Thyroid gland (tissue), 4 donors: ENCODE results near the gene CGN. TPM values are rescaled to one million over a fixed set of nuclear protein-coding genes. Genes with fewer than 3 reads are reported as not detected.

ENCODE experiments used
- DNase-seq, 2 donors: peaks; one replicate each; pipeline ENCODE4 v3.0.0-alpha.2; 2019
- H3K27ac ChIP-seq, 3 donors: fragments of 200-600 bp; sonication (generic); 1 replicate in 2 of 3; 2 replicates in 1 of 3; pipeline ENCODE4 v1.5.1; 2016 to 2019; ENCODE audit warnings: mild to moderate bottlenecking in 1 of 3, moderate library complexity in 1 of 3
- H3K27me3 ChIP-seq: fragments of 200-600 bp; sonication (generic); one replicate; pipeline ENCODE4 v1.5.1; 2019
- H3K36me3 ChIP-seq, 2 donors: fragments of 200-600 bp; sonication (generic); one replicate each; pipeline ENCODE4 v1.5.1; 2016 to 2019
- H3K4me1 ChIP-seq, 2 donors: fragments of 200-600 bp; sonication (generic); one replicate each; pipeline ENCODE4 v1.5.1; 2017 to 2019
- H3K4me3 ChIP-seq, 3 donors: fragments of 200-600 bp; sonication (generic); replicated peaks in 1 of 3; 1 replicate in 2 of 3; 2 replicates in 1 of 3; pipeline ENCODE4 v1.5.1; 2016; ENCODE audit warnings: mild to moderate bottlenecking in 1 of 3
- H3K9me3 ChIP-seq: fragments of 200-600 bp; sonication (generic); one replicate; pipeline ENCODE4 v1.5.1; 2017
- CTCF ChIP-seq, 6 experiments: fragments of 200-600 bp in 3 of 6; fragments of 450-650 bp in 3 of 6; sonication (generic) in 3 of 6; IDR thresholded peaks; one replicate each; pipeline ENCODE4 v1.5.1; 2016 to 2019; ENCODE audit warnings: antibody characterized with exemption in 6 of 6, mild to moderate bottlenecking in 2 of 6, inconsistent platforms in 1 of 6, moderate library complexity in 1 of 6
- POLR2A ChIP-seq, 2 donors: fragments of 450-650 bp; IDR thresholded peaks; one replicate each; pipeline ENCODE4 v1.6.1; 2017; ENCODE audit warnings: antibody characterized with exemption in 2 of 2, mild to moderate bottlenecking in 2 of 2, moderate library complexity in 1 of 2
- WGBS, 2 donors: methylation state at CpG; one replicate each; pipeline ENCODE4 v1.1.5; 2017; 5-methylcytosine and 5-hydroxymethylcytosine counted together
- intact Hi-C: fragments of 100-400 bp; cut with DNase I; formaldehyde crosslinking; loops from one replicate; pipeline ENCODE4 v1.15.1; 2023
- total RNA-seq, 4 donors: library from RNA; depleted of rRNA; stranded (reverse); fragments of >200 nt; gene quantifications; one replicate each; pipeline ENCODE4 v1.2.3, GENCODE V29; 2016

Gene CGN
- total RNA-seq, 4 donors from 2014 or later: 7.7 to 14.9 (median 8.7) TPM

GRCh38 chr1:151547900-151548230 is 36.7 kb downstream of the CGN start:
- no peak for TF ChIP-seq CTCF (IDR thresholded peaks at IDR 0.05)
- no peak for TF ChIP-seq POLR2A (IDR thresholded peaks at IDR 0.05)
- Histone ChIP-seq H3K27me3 (no peaks in the 10 kb centered on the region), H3K4me1 (peaks cover 10 to 19% of the 10 kb centered on the region in 2 donors), H3K36me3 (no peaks in the 10 kb centered on the region), H3K27ac (peak overlapping the region; percentile 49 to 82 (median 77)), H3K9me3 (no peaks in the 10 kb centered on the region), H3K4me3 (no peak overlapping the region)
- no peak for DNase-seq
- 96 to 98% methylated on average over 3 of the region's 3 CpGs for WGBS, 2 donors
- intact Hi-C loops: no loop called here

- H3K27me3 ChIP-seq: no peaks in the 10 kb centered on the region
- WGBS, 2 donors: 75 to 94% methylated on average over 2 of the region's 2 CpGs
- TF ChIP-seq CTCF (IDR thresholded peaks at IDR 0.05) (no peak), POLR2A (IDR thresholded peaks at IDR 0.05) (no peak)
- H3K9me3 ChIP-seq: no peaks in the 10 kb centered on the region
- H3K4me3 ChIP-seq: no peak overlapping the region
- H3K36me3 ChIP-seq: no peaks in the 10 kb centered on the region
- peaks cover 10 to 19% of the 10 kb centered on the region in 2 donors for H3K4me1 ChIP-seq
- no peak for DNase-seq
- H3K27ac ChIP-seq: peak overlapping the region in 1 of 3 donors; percentile 15
- intact Hi-C loops: no loop called here
These were observed 38.0 kb downstream of the CGN start for GRCh38 chr1:151549199-151549598.

- 91 to 95% methylated on average over 4 of the region's 4 CpGs for WGBS, 2 donors
- H3K27ac ChIP-seq: no peak overlapping the region
- DNase-seq: no peak
- intact Hi-C loops: no loop called here
- H3K4me3 ChIP-seq: no peak overlapping the region
- H3K36me3 ChIP-seq: no peaks in the 10 kb centered on the region
- no peaks in the 10 kb centered on the region for H3K9me3 ChIP-seq
- peaks cover 6% of the 10 kb centered on the region in 2 donors for H3K4me1 ChIP-seq
- TF ChIP-seq POLR2A (IDR thresholded peaks at IDR 0.05) (no peak), CTCF (IDR thresholded peaks at IDR 0.05) (no peak)
- no peaks in the 10 kb centered on the region for H3K27me3 ChIP-seq
These were observed 42.5 kb downstream of the CGN start for GRCh38 chr1:151553659-151554058.

GRCh38 chr1:151556052-151556451 is 44.9 kb downstream of the CGN start:
- no peak for DNase-seq
- Histone ChIP-seq H3K4me1 (no peaks in the 10 kb centered on the region), H3K27ac (no peak overlapping the region), H3K36me3 (no peaks in the 10 kb centered on the region), H3K27me3 (no peaks in the 10 kb centered on the region), H3K4me3 (no peak overlapping the region), H3K9me3 (no peaks in the 10 kb centered on the region)
- TF ChIP-seq CTCF (IDR thresholded peaks at IDR 0.05): no peak
- no peak for TF ChIP-seq POLR2A (IDR thresholded peaks at IDR 0.05)
- 88 to 100% methylated on average over 2 of the region's 2 CpGs for WGBS, 2 donors
- intact Hi-C loops: no loop called here

- TF ChIP-seq CTCF (IDR thresholded peaks at IDR 0.05) (no peak), POLR2A (IDR thresholded peaks at IDR 0.05) (no peak)
- Histone ChIP-seq H3K9me3 (no peaks in the 10 kb centered on the region), H3K27ac (no peak overlapping the region), H3K4me3 (no peak overlapping the region), H3K27me3 (no peaks in the 10 kb centered on the region), H3K36me3 (peaks cover 0 to 4% of the 10 kb centered on the region in 2 donors), H3K4me1 (no peaks in the 10 kb centered on the region)
- no peak for DNase-seq
- 93 to 100% methylated on average over 1 of the region's 1 CpG for WGBS, 2 donors
- intact Hi-C loops: no loop called here
These were observed 51.5 kb downstream of the CGN start for GRCh38 chr1:151562661-151563060.
